HG03460 (cell line): ENCODE measurements around the gene ULK4.
A peak's percentile ranks its signal among the peaks of the same experiment; 100 is the strongest.
"Not testable (repeated sequence)": the region's sequence is repeated elsewhere in the genome, so short reads cannot be mapped to it uniquely, and the experiment has no call there.

Source experiments
- ATAC-seq: cut with Tn5 transposase; IDR thresholded peaks from one replicate; pipeline ENCODE4 v1.9.1; 2021; ENCODE audit not compliant: unreplicated experiment

The ULK4 gene

DNA sequence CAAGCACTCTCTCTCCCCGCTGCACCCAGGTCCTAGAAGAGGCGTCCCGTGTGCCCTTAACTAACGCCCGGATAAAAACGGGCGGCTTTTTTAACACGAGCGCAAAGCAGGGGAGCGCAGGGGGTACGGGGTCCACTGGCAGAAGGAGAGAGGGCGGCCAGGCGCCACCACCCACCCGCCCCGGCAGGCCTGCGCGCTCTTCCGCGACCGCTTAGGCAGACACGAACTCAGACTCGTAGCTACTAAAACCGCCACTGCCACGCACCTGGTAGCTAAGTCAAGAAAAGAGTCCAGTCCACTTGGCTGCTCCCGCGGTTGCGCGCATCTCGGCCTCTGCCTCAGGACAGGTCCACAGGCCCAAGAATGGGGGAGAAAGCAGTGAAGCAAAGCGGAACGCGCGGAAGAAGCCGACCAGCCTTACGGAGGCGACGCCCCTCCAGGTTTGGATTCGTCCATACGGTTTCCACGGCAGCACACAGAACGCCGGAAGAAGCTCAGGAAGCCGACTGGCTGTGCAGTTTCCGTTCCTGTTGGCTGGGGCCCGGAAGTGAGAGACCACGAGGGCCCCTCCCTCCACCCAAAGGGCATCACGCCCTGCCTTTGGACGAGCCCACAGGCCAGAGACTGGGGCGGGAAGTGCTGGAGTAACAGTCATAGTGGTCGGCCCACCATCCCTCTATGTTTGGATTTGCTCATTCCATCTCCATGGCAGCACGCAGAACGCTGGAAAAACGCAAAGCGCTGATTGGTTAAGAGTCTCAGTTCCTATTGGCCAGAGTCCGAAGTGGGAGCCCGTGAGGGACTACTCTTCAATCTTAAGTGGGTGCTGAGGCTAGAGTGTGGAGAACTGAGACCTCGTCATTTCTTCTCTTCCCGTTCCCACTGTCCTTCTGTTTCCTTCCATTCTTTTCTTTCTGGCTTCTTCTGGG is at the start of gene ULK4:
TSS of gene ULK4 (minus strand) at position 353 of the 929 bp plus-strand sequence. CDS start 7,344 bp downstream, outside the sequence.
- ATAC-seq: peak; percentile 94

- ATAC-seq: no peak
These were observed 48.6 kb upstream of the ULK4 start for GRCh38 chr3:42010530-42010929.

DNA sequence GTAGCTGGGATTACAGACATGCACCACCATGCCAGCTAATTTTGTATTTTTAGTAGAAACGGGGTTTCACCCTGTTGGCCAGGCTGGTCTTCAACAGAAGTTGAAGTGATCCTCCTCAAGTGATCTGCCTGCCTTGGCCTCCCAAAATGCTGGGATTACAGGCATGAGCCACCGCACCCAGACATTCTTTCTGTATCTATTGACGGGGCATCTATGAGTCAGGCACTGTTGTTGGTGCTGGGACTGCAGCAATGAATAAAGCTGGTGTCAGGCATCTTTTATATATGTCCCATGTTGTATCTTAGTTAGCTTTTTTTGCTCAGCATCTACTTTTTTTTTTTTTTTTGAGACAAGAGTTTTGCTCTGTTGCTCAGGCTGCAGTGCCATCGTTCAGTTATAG is 47.6 kb upstream of the ULK4 start:
- no peak for ATAC-seq

- no peak for ATAC-seq
These were observed 45.9 kb upstream of the ULK4 start for GRCh38 chr3:42007785-42008184.

- ATAC-seq: no peak
These were observed 43.5 kb upstream of the ULK4 start for GRCh38 chr3:42005401-42005800.

- ATAC-seq: no peak
These were observed 40.9 kb upstream of the ULK4 start for GRCh38 chr3:42002790-42003189.

GRCh38 chr3:42001777-42002176 is 39.9 kb upstream of the ULK4 start:
- no peak for ATAC-seq

DNA sequence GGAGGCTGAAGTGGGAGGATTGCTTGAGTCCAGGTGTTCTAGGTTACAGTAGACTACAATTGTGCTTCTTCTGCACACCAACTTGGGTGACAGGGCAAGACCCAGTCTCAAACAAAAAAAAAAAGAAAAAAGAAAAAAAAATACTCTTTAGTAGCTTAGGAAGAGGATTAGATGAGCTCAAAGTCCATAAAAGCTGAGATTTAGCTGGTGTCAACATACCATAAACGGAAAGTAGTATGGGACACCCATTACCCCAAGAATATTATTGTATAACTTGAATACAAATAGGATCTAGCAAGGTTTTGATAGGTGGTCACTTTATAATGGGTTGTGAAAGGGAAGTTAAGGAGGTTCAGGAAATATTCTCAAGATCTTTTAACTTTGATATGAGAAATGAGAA is 38.0 kb upstream of the ULK4 start:
- no peak for ATAC-seq

- no peak for ATAC-seq
These were observed 36.0 kb upstream of the ULK4 start for GRCh38 chr3:41997702-41998550.

DNA sequence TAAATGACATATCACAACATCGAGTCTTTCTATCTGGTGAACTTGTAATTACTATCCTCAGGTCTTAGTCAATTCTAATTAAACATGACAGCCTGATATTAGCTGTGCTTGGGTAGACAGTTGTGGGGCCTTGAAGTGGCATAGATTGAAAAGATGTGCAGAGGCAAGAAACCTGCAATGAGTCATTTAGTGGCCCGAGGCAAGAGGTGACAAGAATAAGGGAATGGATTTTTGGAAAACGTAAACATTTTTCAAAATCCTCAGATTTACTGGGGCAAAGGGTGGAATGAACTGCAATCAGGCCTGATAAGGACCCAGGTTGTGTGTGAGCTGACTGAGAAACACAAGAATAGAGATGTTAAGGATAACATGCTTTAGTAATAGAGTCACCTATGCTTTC is 29.5 kb upstream of the ULK4 start:
- ATAC-seq: no peak

- ATAC-seq: no peak
These were observed 27.6 kb upstream of the ULK4 start for GRCh38 chr3:41989518-41989917.

DNA sequence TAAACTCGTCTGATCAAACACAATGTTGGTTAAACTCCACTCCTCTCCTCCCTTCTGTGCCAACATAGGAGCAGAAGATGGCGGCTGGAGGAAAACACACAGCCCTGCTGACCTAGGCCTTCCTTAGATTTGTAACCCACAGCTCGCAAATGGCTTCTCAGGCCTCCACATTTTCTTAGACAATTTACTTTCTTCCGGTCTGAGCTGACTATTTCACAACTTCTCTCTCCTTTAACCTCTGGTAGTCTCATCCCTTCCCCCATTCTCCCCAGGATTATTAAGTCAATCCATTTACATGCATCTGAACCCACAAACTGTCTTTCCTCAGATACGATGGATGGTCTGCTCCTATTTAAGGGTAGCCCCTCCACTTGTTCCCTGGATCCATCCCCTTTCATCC is 25.7 kb upstream of the ULK4 start:
- no peak for ATAC-seq

DNA sequence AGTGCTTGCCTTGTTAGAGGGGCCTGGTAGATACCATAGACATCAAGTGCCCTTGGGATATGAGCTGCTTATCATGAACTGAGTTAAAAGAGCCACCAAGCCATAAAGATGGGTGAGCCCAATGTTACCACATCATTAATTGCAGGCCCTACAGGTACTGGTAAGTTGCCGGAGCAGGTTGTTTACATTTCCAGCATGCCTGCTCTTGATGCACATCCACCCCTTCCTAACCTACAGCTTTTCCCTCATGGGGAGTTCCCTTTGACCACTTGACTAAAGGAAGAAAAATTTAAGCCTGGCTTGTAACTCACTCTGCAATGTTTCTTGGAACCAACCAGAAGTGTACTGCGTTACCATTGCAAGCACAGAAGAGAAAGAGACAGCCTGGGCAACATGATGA is 24.7 kb upstream of the ULK4 start:
- no peak for ATAC-seq

DNA sequence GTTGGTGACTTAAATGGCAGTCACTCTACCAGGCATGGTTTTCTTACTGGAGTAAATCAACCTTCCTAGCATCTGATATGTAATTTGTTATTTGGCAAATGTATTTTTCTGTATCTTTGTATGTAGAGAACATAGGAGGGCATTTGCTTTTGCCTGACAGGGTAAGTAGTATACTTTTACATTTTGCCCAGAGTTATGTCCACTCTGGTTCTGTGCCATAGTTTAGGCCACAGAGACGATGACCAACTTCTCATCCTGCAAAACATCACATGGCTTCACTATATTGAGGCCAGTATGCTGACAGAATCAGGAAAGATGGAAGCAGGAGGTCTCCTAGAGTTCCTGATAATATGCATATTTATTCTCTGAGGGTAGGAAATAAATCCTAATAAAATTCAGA is 23.1 kb upstream of the ULK4 start:
- no peak for ATAC-seq

- ATAC-seq: not testable (repeated sequence)
These were observed 21.2 kb upstream of the ULK4 start for GRCh38 chr3:41983091-41983490.

DNA sequence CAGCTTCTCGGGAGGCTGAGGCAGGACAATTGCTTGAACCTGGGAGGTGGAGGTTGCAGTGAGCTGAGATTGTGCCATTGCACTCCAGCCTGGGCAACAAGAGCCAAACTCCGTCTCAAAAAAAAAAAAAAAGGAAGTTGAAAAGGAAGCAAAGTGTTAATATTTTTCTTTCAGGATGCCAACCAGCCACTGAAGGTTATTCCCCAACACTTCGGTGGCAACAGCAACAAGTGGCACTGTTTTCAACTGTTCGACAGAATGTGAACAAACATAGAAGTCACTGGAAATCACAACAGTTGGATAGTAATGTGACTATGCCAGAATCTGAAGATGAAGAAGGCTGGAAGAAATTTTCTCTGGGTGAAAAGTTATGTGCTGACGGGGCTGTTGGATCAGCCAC is 15.5 kb upstream of the ULK4 start:
- ATAC-seq: not testable (repeated sequence)

- ATAC-seq: no peak
These were observed 13.7 kb upstream of the ULK4 start for GRCh38 chr3:41975416-41976103.

- ATAC-seq: no peak
These were observed 12.3 kb upstream of the ULK4 start for GRCh38 chr3:41974223-41974622.

DNA sequence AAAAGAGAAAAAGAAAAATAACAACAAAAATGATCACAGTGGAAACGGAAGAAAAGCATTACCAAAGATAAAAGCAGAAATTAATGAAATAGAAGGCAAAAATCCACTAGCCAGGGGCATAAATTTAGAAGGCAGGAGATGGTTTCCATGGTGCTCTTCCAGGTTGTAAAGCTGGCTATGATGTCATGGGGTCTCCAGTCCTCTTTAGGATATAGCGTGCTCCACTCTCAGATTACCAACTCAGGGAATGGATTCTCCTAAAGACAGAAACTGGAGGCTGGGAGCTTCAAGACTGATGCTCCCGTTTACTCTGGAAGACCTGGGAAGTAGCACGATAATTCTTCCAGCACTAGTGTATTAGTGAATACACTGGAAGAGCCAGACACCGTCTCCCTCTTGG is 10.9 kb upstream of the ULK4 start:
- no peak for ATAC-seq

DNA sequence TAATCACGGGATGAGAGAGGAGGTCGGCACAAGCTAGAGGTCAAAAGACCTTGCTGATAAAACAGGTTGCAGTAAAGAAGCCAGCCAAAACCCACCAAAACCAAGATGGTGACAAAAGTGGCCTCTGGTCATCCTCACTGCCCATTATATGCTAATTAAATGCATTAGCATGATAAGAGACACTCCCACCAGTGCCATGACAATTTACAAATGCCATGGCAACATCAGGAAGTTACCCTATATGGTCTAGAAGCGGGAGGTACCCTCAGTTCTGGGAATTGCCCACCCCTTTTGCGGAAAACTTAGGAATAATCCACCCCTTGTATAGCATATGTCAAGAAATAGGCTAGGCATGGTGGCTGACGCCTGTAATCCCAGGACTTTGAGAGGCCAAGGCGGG is 4.3 kb upstream of the ULK4 start:
- ATAC-seq: no peak

DNA sequence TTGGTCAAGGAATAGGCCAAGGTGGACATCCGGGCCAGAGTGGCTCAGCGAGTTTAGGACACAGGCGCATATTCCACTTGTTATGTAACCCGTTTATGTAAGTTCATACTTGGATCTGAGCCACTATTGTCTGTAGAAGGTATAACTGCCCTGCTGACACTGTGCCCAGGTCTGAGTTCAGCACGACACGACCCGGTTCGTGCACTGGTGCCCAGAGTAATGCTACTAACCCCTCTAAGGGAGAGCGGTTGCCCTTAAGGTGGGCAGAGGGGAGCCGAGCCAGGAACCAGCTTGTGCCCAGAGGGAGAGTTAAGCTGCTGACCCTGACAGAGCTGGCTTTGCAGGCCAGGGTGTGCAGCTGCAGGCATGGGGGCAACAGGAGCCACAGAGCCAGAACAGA is 1.9 kb upstream of the ULK4 start:
- ATAC-seq: no peak
